ENCODE results near the gene GDAP2. TPM values are rescaled to one million over a fixed set of nuclear protein-coding genes. Genes with fewer than 3 reads are reported as not detected.

GDAP2 gene
- total RNA-seq, 1 experiment from 2014 or later = 14.5 TPM

GRCh38 chr1:117904485-117904884 lies 24.9 kb downstream of the GDAP2 start:
- H3K9me3 ChIP-seq (ENCODE audit: control insufficient read depth, insufficient read depth, low read depth, low read length) = no peaks in the 10 kb centered on the region
- TF ChIP-seq CTCF (IDR thresholded peaks at IDR 0.05) (no peak), SIN3A (IDR thresholded peaks at IDR 0.05; ENCODE audit: borderline replicate concordance, insufficient read depth, low read depth, low read length) (no peak), TCF7L2 (IDR thresholded peaks at IDR 0.05; ENCODE audit: low read depth, low read length) (no peak), POLR2AphosphoS5 (IDR thresholded peaks at IDR 0.05; ENCODE audit: low read depth, low read length) (no peak)
- TF ChIP-seq, protein P1, sequence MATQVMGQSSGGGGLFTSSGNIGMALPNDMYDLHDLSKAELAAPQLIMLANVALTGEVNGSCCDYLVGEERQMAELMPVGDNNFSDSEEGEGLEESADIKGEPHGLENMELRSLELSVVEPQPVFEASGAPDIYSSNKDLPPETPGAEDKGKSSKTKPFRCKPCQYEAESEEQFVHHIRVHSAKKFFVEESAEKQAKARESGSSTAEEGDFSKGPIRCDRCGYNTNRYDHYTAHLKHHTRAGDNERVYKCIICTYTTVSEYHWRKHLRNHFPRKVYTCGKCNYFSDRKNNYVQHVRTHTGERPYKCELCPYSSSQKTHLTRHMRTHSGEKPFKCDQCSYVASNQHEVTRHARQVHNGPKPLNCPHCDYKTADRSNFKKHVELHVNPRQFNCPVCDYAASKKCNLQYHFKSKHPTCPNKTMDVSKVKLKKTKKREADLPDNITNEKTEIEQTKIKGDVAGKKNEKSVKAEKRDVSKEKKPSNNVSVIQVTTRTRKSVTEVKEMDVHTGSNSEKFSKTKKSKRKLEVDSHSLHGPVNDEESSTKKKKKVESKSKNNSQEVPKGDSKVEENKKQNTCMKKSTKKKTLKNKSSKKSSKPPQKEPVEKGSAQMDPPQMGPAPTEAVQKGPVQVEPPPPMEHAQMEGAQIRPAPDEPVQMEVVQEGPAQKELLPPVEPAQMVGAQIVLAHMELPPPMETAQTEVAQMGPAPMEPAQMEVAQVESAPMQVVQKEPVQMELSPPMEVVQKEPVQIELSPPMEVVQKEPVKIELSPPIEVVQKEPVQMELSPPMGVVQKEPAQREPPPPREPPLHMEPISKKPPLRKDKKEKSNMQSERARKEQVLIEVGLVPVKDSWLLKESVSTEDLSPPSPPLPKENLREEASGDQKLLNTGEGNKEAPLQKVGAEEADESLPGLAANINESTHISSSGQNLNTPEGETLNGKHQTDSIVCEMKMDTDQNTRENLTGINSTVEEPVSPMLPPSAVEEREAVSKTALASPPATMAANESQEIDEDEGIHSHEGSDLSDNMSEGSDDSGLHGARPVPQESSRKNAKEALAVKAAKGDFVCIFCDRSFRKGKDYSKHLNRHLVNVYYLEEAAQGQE (IDR thresholded peaks at IDR 0.05; ENCODE audit: insufficient read depth in 1 of 2, low read depth in 2 of 2, low read length in 1 of 2) = no peak
- ATAC-seq (no peak), DNase-seq (ENCODE audit: low read depth, low spot score) (no peak)
- peaks cover 7% of the 10 kb centered on the region; the same call in 1 of the 2 replicates for H3K36me3 ChIP-seq (ENCODE audit: control insufficient read depth, insufficient read depth, low read length)
- CTCF ChIA-PET = no interaction called here
- BruUV-seq (replicated peaks) = no TSS peak
- H3K27me3 ChIP-seq (ENCODE audit: control insufficient read depth, insufficient read depth, low read length) = no peaks in the 10 kb centered on the region
- H3K27ac ChIP-seq (ENCODE audit: low read length) = no peak overlapping the region
- intact Hi-C loops (cut with micrococcal nuclease; ENCODE audit: unreplicated experiment) (no loop called here), in situ Hi-C loops (cut with HindIII; ENCODE audit: low pct_unique_long_range_greater_than_20kb, low sequenced_read_pairs) (no loop called here)
- POLR2A ChIA-PET = interaction anchor here (0.7 kb wide), 1 partner anchor 417 kb away, joined by 5 read pairs; no protein-coding TSS in a partner anchor
- no peak overlapping the region for H3K4me3 ChIP-seq (ENCODE audit: low read depth in 2 of 2, low read length in 2 of 2)
- H3K4me1 ChIP-seq (ENCODE audit: control insufficient read depth, insufficient read depth, low read length) = no peaks in the 10 kb centered on the region

GRCh38 chr1:117902944-117903343 lies 26.5 kb downstream of the GDAP2 start:
- no peaks in the 10 kb centered on the region for H3K9me3 ChIP-seq (ENCODE audit: control insufficient read depth, insufficient read depth, low read depth, low read length)
- peaks cover 11% of the 10 kb centered on the region; the same call in 1 of the 2 replicates for H3K36me3 ChIP-seq (ENCODE audit: control insufficient read depth, insufficient read depth, low read length)
- no peak overlapping the region for H3K4me3 ChIP-seq (ENCODE audit: low read depth in 2 of 2, low read length in 2 of 2)
- ATAC-seq = no peak
- H3K27me3 ChIP-seq (ENCODE audit: control insufficient read depth, insufficient read depth, low read length) = no peaks in the 10 kb centered on the region
- POLR2A ChIA-PET = no interaction called here
- no peak overlapping the region for H3K27ac ChIP-seq (ENCODE audit: low read length)
- TF ChIP-seq TCF7L2 (IDR thresholded peaks at IDR 0.05; ENCODE audit: low read depth, low read length) (no peak), SIN3A (IDR thresholded peaks at IDR 0.05; ENCODE audit: borderline replicate concordance, insufficient read depth, low read depth, low read length) (no peak), CTCF (IDR thresholded peaks at IDR 0.05) (no peak), POLR2AphosphoS5 (IDR thresholded peaks at IDR 0.05; ENCODE audit: low read depth, low read length) (no peak)
- TF ChIP-seq, protein P1 (IDR thresholded peaks at IDR 0.05; ENCODE audit: insufficient read depth in 1 of 2, low read depth in 2 of 2, low read length in 1 of 2) = no peak
- in situ Hi-C loops (cut with HindIII; ENCODE audit: low pct_unique_long_range_greater_than_20kb, low sequenced_read_pairs) = no loop called here
- H3K4me1 ChIP-seq (ENCODE audit: control insufficient read depth, insufficient read depth, low read length) = no peaks in the 10 kb centered on the region
- intact Hi-C loops (cut with micrococcal nuclease; ENCODE audit: unreplicated experiment) = no loop called here
- CTCF ChIA-PET = no interaction called here
- no peak for DNase-seq (ENCODE audit: low read depth, low spot score)
- no TSS peak for BruUV-seq (replicated peaks)
